Aorta (tissue), 5 donors: Measurements from ENCODE around the gene TXNRD3. TPM values are rescaled to one million over a fixed set of nuclear protein-coding genes. Genes with fewer than 3 reads are reported as not detected.

Experiments used
- ATAC-seq: fragments of 200-7000 bp; cut with Tn5 transposase; one replicate; pipeline ENCODE4 v1.9.1; 2022; ENCODE audit warnings: moderate library complexity; ENCODE audit not compliant: low FRiP score
- DNase-seq, 2 donors: peaks; one replicate each; pipeline ENCODE4 v3.0.0-alpha.2; 2020
- H3K27ac ChIP-seq, 2 donors: one replicate each; pipeline ENCODE4 v1.5.1; 2013; ENCODE audit warnings: low read length in 2 of 2, mild to moderate bottlenecking in 2 of 2, moderate library complexity in 2 of 2, control low read depth in 1 of 2, inconsistent platforms in 1 of 2, low read depth in 1 of 2
- H3K27me3 ChIP-seq, 2 donors: one replicate each; pipeline ENCODE4 v1.6.1; 2013; ENCODE audit warnings: control low read depth in 1 of 2, low read length in 1 of 2, mild to moderate bottlenecking in 1 of 2, moderate library complexity in 1 of 2; ENCODE audit not compliant: insufficient read depth in 2 of 2, control insufficient read depth in 1 of 2
- H3K36me3 ChIP-seq, 2 donors: one replicate each; pipeline ENCODE4 v1.6.1; 2013; ENCODE audit warnings: control low read depth in 1 of 2, low read length in 1 of 2, mild to moderate bottlenecking in 1 of 2; ENCODE audit not compliant: insufficient read depth in 2 of 2, control insufficient read depth in 1 of 2
- H3K4me1 ChIP-seq, 2 donors: one replicate each; pipeline ENCODE4 v1.6.1; 2013; ENCODE audit warnings: low read length in 2 of 2, control low read depth in 1 of 2, mild to moderate bottlenecking in 1 of 2, moderate library complexity in 1 of 2; ENCODE audit not compliant: insufficient read depth in 2 of 2, control insufficient read depth in 1 of 2
- H3K4me3 ChIP-seq, 2 donors: one replicate each; pipeline ENCODE4 v1.5.1; 2013; ENCODE audit warnings: low read length in 2 of 2, control low read depth in 1 of 2, mild to moderate bottlenecking in 1 of 2
- H3K9me3 ChIP-seq: one replicate; pipeline ENCODE4 v1.6.1; 2013; ENCODE audit warnings: mild to moderate bottlenecking, low read length; ENCODE audit not compliant: control insufficient read depth
- WGBS, 2 donors: extraction: QIAGEN DNeasy Blood & Tissue Kit; methylation state at CpG; one replicate each; pipeline ENCODE4 v1.1.7; 2013; 5-methylcytosine and 5-hydroxymethylcytosine counted together
- intact Hi-C, 2 donors: fragments of 100-400 bp; cut with DNase I; formaldehyde crosslinking; loops; one replicate each; pipeline versions ENCODE4 v1.14.2 to v1.15.0; 2022
- polyA plus RNA-seq, 2 donors: library from polyadenylated mRNA; stranded (reverse); fragments of 200-250 nt; gene quantifications; one replicate each; pipeline ENCODE4 v1.2.3, GENCODE V29; 2013
- total RNA-seq, 2 donors: library from RNA; stranded (reverse); fragmentation: NEBNext Ultra II Directional; extraction: Animal tissue kit (Norgen Biotek cat#: 25700); gene quantifications; one replicate each; pipeline ENCODE4 v1.2.1, GENCODE V29; 2021
- donor health status: healthy with polysubstance abuse.
- donor health status: Bipolar disorder and iron deficiency.
- donor health status: DM: no; HTN: no; CAD: no.
- donor health status: DM: no; HTN: no; CAD: no.
- donor health status: DM: yes; HTN: yes; CAD: no.

The TXNRD3 gene
- total and polyA plus RNA-seq, 4 donors: 3.6 to 13.7 (median 5.7) TPM

DNA sequence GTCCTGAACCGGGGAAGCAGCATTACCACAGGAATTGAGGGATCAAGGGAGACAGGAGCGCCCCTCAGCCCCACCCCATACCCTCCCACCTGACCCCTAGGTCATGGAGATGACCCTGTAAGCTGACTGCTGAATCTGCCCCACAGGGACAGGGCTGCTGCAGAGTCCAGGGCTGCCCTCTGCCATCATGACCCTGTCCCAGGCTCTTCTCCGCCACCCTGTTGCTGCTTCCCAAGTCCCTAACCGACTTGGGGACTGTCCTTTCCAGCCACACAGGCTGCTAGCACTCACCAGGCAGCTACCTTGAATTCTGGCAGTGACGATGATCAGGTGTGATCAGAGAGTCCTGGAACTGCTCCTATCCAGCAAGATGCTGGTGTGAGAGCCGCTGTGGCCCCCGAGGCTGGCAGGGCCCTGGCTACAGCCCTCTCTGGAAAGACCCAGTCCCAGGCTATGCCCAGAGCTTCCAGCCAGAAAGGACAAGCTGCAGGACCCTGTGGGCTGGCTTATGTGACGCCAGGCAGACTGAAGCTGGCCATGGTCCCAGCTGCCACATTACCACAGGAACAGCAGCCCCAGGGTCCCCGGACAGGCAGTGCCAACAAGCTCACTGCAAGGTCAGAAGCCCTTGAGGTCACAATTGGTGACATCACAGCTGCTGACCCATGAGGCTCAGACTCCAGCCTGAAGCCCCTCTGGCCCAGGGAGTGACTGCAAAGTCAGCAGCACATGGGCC lies 96.4 kb downstream of the TXNRD3 start, which contains the start of gene C3orf22:
TSS of gene C3orf22 (minus strand) at position 597 of the 736 bp plus-strand sequence. CDS start 5,542 bp downstream, outside the sequence.
- Histone ChIP-seq H3K4me1 (no peaks in the 10 kb centered on the region), H3K36me3 (no peaks in the 10 kb centered on the region), H3K4me3 (no peak within 1 kb of the TSS), H3K27ac (no peak within 1 kb of the TSS), H3K27me3 (no peaks in the 10 kb centered on the region), H3K9me3 (no peaks in the 10 kb centered on the region)
- intact Hi-C loops: no loop called here
- peak; percentile 27 to 59 for DNase-seq
- no peak for ATAC-seq
- 56 to 62% methylated on average over 9 of the region's 9 CpGs for WGBS, 2 donors

DNA sequence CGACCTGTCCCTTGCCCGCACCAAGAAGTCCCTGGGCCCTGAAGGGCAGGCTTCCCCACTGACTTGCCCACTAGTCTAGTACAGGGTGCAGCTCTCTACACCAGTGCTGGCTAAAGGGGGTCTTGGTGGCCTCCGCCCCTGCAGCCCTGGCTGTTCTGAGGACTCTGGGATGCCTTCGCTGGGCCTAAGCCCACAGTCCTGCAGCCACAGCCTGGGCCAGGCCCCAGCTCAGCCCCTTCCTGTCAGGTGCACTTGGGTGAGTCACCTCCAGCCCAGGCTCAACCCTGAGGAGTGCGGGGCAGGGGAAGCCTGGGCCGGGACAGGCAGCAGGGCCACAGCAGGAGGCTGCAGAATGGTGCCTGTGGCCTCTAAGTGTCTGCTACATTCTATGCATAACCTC lies 97.2 kb downstream of the TXNRD3 start:
- WGBS, 2 donors: 76 to 82% methylated on average over 6 of the region's 6 CpGs
- Histone ChIP-seq H3K9me3 (no peaks in the 10 kb centered on the region), H3K36me3 (no peaks in the 10 kb centered on the region), H3K4me3 (no peak overlapping the region), H3K27ac (no peak overlapping the region), H3K27me3 (no peaks in the 10 kb centered on the region), H3K4me1 (no peaks in the 10 kb centered on the region)
- peak in 1 of 2 donors; percentile 10 for DNase-seq
- no peak for ATAC-seq
- intact Hi-C loops: no loop called here

DNA sequence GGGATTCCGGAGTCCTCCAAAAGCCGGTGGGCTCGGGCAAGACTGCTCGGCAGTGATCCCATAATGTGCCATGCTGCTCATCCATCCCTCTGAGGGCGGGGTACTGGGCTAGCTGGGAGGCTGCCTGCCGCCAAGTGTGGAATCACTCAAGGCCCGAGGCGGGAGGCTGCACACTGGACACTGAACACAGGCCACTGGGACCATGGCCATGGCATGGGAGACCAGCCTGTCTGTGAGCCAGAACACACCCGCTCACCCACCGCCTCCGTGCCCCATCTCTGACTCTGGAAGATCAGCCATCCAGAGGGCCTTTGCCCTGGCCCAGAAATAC lies 97.5 kb downstream of the TXNRD3 start:
- no peak overlapping the region for H3K27ac ChIP-seq
- no peaks in the 10 kb centered on the region for H3K9me3 ChIP-seq
- no peak for ATAC-seq
- intact Hi-C loops: no loop called here
- peak; percentile 41 to 70 for DNase-seq
- no peaks in the 10 kb centered on the region for H3K4me1 ChIP-seq
- H3K36me3 ChIP-seq: no peaks in the 10 kb centered on the region
- H3K27me3 ChIP-seq: no peaks in the 10 kb centered on the region
- no peak overlapping the region for H3K4me3 ChIP-seq
- WGBS, 2 donors: 92 to 95% methylated on average over 11 of the region's 11 CpGs

Other genes starting within 250 kb of the TXNRD3 start
- 10 to 100 TPM; 35.7 to 37.5 TPM for gene ZXDC, start 179.2 kb downstream of the TXNRD3 start, total RNA-seq
- gene ZXDC, start 179.2 kb downstream of the TXNRD3 start, polyA plus RNA-seq: 10 to 100 TPM in 1 of 2 donors, 1 to 10 TPM in 1; 4.4 to 15.9 TPM
- gene UROC1, start 137.4 kb downstream of the TXNRD3 start, total RNA-seq: not detected
- gene UROC1, start 137.4 kb downstream of the TXNRD3 start, polyA plus RNA-seq: not detected
- under 1 TPM; 0.33 to 0.55 TPM for gene CHST13, start 131.0 kb downstream of the TXNRD3 start, total RNA-seq
- gene CHST13, start 131.0 kb downstream of the TXNRD3 start, polyA plus RNA-seq: not detected
- gene C3orf22, start 96.2 kb downstream of the TXNRD3 start, total RNA-seq: not detected
- gene C3orf22, start 96.2 kb downstream of the TXNRD3 start, polyA plus RNA-seq: not detected
- 10 to 100 TPM; 10.8 to 11.0 TPM for gene CHCHD6, start 49.1 kb upstream of the TXNRD3 start, total RNA-seq
- gene CHCHD6, start 49.1 kb upstream of the TXNRD3 start, polyA plus RNA-seq: 10 to 100 TPM; 12.9 to 24.6 TPM